GM12801 (cell line): ENCODE measurements around the gene WDR20.

Source experiments
- TF ChIP-seq, protein P1 (sequence below): IDR thresholded peaks from one replicate; pipeline ENCODE4 v1.5.1; 2011; ENCODE audit warnings: control low read depth; ENCODE audit not compliant: insufficient read length; ENCODE audit errors: extremely low read depth

The WDR20 gene

DNA sequence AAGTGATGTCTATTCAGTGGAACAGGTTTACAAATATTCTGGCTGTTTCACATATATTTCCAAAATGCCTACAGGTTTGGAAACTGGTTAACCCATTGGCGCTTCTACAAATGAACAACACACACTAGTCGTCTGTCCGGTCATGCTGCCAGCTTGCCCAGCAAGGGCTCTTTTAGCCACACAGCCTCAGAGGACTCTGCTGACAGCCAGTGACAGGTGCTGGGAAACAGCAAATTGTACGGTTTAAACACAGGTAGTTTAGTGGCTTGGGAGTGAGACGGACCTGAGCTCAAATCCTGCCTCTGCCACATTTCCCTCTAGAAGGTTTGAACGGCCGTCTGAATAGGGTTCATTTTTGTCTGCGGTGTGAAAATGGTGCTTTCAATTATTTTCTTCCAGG lies 111.5 kb downstream of the WDR20 start:
- TF ChIP-seq, protein P1, sequence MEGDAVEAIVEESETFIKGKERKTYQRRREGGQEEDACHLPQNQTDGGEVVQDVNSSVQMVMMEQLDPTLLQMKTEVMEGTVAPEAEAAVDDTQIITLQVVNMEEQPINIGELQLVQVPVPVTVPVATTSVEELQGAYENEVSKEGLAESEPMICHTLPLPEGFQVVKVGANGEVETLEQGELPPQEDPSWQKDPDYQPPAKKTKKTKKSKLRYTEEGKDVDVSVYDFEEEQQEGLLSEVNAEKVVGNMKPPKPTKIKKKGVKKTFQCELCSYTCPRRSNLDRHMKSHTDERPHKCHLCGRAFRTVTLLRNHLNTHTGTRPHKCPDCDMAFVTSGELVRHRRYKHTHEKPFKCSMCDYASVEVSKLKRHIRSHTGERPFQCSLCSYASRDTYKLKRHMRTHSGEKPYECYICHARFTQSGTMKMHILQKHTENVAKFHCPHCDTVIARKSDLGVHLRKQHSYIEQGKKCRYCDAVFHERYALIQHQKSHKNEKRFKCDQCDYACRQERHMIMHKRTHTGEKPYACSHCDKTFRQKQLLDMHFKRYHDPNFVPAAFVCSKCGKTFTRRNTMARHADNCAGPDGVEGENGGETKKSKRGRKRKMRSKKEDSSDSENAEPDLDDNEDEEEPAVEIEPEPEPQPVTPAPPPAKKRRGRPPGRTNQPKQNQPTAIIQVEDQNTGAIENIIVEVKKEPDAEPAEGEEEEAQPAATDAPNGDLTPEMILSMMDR, result no peak

DNA sequence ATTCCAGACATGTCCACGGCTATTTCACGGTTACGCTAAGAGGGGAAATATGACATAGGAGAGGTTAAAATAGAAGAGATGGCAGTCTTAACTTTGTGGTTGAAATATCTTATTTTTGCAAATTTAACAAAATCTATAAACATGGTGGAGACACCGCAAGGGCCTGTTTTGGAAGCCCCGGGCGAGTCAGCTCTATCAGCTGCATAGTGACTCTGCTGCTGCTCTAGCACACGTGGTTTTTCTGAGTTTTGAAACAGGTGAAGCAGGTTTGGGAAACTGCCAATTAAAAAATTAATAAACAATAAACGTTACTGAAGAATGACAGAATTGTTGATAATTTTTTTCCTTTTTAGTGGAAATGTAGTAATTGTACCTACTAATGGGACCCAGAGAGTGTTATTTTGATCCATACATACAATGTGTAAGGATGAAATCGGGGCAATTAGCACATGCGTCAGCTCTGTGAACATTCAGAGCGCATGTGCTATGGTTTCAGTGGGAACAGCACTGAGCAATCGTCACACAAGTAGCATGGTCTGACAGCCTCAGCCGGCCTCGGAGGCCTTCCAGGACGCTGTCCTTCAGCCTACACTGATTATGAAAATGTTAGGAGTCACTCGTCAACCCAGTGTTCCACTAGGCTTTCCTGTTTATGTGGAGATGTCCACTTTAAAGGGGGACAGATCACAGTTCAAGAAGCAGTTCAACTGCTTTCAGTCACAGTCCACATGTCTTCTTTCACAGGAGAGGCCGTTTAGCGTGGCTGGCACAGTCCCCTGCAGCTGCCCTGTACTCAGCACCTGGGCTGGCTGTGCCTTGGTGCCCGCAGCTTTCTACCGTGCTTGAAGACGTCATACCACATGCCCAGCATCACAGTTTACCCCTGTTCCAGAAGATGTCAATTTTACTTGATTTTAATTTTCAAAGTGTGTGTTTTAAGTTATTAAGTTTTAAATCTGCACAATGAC lies 113.4 kb downstream of the WDR20 start:
- TF ChIP-seq, protein P1, result no peak

DNA sequence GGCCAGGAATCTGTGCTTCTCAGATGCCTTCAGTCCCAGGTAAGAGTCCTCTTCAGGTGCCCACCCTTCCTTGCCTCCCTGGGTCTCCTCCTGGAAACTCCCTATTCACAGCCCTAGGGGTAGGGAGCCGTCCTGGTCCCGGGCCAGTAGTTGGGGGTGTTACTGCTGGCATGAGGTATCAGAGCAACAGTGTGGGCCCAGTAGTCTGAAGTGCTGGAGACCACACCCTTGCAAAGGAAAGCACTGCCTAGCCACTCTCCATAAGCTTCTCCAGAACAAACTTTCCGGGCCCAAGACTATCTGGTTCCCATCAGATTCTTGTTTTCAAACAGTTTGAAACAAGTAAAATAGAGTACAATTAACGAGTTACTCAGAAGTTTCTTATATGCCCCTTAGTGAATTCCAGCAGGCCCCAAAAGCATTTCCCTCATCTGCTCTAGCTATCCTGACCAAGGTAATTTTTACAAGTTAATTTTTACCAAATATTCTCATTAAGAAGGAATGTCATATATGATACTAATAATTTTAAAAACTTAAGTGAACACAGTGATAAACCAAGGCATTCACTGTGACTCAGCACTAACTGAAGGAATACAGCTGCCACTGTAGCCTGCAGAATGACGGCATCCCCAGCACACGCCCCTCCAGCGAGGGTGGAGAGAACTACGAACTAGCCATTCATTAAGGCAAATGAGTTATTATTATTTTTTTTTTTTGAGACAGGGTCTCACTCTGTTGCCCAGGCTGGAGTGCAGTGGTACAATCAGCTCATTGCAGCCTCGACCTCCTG lies 115.9 kb downstream of the WDR20 start:
- TF ChIP-seq, protein P1, result no peak

DNA sequence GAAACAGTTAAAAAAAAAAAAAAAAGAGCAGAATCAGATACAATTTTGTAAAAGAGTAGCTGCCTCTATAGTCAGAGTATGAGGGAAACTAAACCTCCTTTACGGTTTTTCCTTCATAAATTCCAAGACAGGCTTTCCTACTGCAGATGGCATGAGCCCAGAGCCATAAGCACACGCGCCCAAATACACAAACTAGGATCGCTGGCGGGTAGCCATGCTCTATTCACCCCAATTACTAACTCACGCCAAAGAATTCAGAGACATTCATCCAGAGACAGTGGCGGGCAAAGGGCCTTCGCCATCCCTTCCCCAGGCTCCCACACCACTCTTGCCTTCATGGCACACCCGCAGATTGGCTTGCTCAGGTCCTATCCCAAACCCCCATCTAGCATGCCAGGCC lies 117.0 kb downstream of the WDR20 start:
- TF ChIP-seq, protein P1, result no peak

DNA sequence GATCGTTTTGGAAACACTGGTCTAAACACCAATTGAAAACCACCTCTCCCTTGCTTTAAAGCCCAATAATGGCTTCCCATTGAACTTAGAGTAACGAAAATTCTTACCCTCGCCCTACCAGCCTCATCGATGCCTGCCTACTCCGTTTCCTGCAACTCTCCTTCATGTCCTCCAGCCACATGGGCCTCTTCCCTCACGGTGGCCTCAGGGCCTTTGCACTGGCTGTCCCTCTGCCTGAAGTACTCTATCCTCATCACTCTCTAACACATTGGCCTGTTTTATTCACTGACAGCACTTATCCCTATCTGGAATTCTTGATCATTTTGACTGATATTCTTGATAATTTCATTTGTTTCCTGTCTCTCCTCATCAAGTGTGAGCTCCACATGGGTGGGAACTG lies 118.4 kb downstream of the WDR20 start:
- TF ChIP-seq, protein P1, result no peak
